ENCODE measurements around the gene HOXC9.

HOXC9 gene

GRCh38 chr12:54031480-54031879 lies 31.5 kb downstream of the HOXC9 start:
- TF ChIP-seq, protein P1, sequence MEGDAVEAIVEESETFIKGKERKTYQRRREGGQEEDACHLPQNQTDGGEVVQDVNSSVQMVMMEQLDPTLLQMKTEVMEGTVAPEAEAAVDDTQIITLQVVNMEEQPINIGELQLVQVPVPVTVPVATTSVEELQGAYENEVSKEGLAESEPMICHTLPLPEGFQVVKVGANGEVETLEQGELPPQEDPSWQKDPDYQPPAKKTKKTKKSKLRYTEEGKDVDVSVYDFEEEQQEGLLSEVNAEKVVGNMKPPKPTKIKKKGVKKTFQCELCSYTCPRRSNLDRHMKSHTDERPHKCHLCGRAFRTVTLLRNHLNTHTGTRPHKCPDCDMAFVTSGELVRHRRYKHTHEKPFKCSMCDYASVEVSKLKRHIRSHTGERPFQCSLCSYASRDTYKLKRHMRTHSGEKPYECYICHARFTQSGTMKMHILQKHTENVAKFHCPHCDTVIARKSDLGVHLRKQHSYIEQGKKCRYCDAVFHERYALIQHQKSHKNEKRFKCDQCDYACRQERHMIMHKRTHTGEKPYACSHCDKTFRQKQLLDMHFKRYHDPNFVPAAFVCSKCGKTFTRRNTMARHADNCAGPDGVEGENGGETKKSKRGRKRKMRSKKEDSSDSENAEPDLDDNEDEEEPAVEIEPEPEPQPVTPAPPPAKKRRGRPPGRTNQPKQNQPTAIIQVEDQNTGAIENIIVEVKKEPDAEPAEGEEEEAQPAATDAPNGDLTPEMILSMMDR (IDR thresholded peaks at IDR 0.05; ENCODE audit: insufficient read depth, missing control alignments) = no peak
- FAIRE-seq (no peak), DNase-seq (ENCODE audit: insufficient read length, low spot score) (no peak)

DNA sequence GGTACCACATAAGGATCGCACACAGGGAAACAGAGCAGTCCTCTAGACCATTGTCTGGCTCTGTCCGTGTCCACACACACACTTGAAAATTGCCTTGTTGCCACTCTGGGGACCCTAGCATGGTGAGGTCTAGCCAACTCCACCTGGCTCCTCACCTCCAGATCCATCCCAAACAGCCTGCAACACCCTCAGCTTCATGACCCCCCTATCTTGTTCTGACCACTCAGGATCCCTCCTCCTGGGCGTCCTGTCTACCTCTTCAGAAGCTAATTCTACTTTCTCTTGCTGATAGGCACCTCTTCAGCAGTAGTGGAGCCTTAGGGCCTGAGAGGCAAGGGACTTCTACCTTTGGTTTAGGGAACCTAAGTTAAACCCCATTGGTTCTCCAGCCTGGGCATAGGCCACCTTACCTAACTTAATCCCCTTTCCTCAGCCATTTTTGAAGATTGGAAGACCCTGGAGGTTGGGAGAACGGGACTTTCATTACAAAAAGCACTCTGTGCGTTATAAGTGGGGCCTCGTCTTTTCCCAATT lies 32.2 kb downstream of the HOXC9 start:
- TF ChIP-seq, protein P1 (IDR thresholded peaks at IDR 0.05; ENCODE audit: insufficient read depth, missing control alignments) = no peak
- FAIRE-seq = no peak
- DNase-seq (ENCODE audit: insufficient read length, low spot score) = no peak

DNA sequence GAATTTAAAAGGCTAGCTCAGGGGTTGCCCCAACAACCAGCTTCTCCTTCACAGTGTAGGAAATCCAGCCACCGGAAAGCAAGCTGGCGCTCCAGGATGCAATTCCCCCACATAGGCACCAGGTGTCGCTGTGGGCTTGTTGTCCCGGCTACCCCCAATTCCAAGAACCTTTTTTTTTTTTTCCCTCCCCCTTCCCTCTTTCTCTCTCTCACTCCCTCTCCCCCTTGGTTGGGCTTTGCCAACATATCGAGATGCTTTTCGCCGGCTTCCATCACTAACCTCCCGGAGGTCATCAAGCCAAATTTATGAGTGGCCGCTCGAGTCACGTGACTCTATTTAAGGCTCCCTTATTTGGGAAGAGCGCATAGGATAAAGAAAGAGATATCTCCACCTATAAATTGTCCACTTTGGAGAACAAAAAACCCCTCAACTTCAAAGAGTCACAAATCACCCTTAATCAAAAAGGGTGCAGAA lies 32.7 kb downstream of the HOXC9 start, which contains the start of gene HOXC5:
Gene HOXC5 (plus strand): TSS at position 424 of the 474 bp plus-strand sequence. CDS start 73 bp downstream, outside the sequence.
- TF ChIP-seq, protein P1 (IDR thresholded peaks at IDR 0.05; ENCODE audit: insufficient read depth, missing control alignments) = peak; percentile 94
- FAIRE-seq (no peak), DNase-seq (ENCODE audit: insufficient read length, low spot score) (peak; percentile 78)

- TF ChIP-seq, protein P1 (IDR thresholded peaks at IDR 0.05; ENCODE audit: insufficient read depth, missing control alignments) = no peak
- DNase-seq (ENCODE audit: insufficient read length, low spot score) (no peak), FAIRE-seq (no peak)
These were observed 33.4 kb downstream of the HOXC9 start for GRCh38 chr12:54033106-54033979.

GRCh38 chr12:54033980-54034784 lies 34.2 kb downstream of the HOXC9 start:
- TF ChIP-seq, protein P1 (IDR thresholded peaks at IDR 0.05; ENCODE audit: insufficient read depth, missing control alignments) = no peak
- FAIRE-seq (no peak), DNase-seq (ENCODE audit: insufficient read length, low spot score) (no peak)

- FAIRE-seq = no peak
- DNase-seq (ENCODE audit: insufficient read length, low spot score) = no peak
- TF ChIP-seq, protein P1 (IDR thresholded peaks at IDR 0.05; ENCODE audit: insufficient read depth, missing control alignments) = no peak
These were observed 34.9 kb downstream of the HOXC9 start for GRCh38 chr12:54034785-54035310.

All from D721Med (cell line).